Measurements from ENCODE around the gene TLX2. TPM values are rescaled to one million over a fixed set of nuclear protein-coding genes. Genes with fewer than 3 reads are reported as not detected.
A peak's percentile ranks its signal among the peaks of the same experiment; 100 is the strongest.

TLX2 gene
- total RNA-seq, 1 experiment from 2014 or later = 2.5 TPM

DNA sequence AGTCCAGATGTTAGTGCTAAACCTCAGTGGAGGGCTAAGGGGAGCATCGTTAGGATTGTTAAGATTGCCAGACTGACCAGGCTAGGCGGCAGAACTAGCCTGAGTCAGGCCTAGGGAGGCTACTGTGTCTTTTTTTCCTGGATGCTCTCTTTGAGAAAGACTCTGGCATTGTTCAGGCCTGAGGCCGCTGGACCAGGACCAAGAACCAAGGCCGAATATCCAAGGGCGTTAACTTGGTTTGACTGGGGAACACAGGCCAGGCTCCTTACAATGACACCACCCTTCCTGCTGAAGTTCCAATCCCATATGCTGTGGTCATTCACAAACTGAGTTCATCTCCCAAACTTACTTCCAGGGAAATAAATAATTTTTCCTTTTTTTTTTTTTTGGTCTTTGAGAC lies 26.0 kb downstream of the TLX2 start:
- no peak overlapping the region for H3K9ac ChIP-seq (ENCODE audit: low read length)
- H3K36me3 ChIP-seq (ENCODE audit: insufficient read depth, low read length) = no peaks in the 10 kb centered on the region
- H3K4me1 ChIP-seq (ENCODE audit: low read length) = no peaks in the 10 kb centered on the region
- H3K79me2 ChIP-seq (ENCODE audit: low read length) = no peaks in the 10 kb centered on the region
- H3K27me3 ChIP-seq (ENCODE audit: low read length) = no peaks in the 10 kb centered on the region
- H4K20me1 ChIP-seq (ENCODE audit: insufficient read depth, low read depth, low read length) = no peaks in the 10 kb centered on the region
- no peak overlapping the region for H3K4me3 ChIP-seq (ENCODE audit: low read length)
- no peak overlapping the region for H2AFZ ChIP-seq (ENCODE audit: low read length)
- no peak for DNase-seq
- no peaks in the 10 kb centered on the region for H3K9me2 ChIP-seq (replicated peaks; ENCODE audit: insufficient read depth, low read length)
- H3K27ac ChIP-seq (ENCODE audit: low read length) = no peak overlapping the region
- H3K4me2 ChIP-seq (ENCODE audit: low read depth, low read length, poor library complexity, severe bottlenecking) = no peak overlapping the region
- no peaks in the 10 kb centered on the region for H3K9me3 ChIP-seq (ENCODE audit: low read length)

DNA sequence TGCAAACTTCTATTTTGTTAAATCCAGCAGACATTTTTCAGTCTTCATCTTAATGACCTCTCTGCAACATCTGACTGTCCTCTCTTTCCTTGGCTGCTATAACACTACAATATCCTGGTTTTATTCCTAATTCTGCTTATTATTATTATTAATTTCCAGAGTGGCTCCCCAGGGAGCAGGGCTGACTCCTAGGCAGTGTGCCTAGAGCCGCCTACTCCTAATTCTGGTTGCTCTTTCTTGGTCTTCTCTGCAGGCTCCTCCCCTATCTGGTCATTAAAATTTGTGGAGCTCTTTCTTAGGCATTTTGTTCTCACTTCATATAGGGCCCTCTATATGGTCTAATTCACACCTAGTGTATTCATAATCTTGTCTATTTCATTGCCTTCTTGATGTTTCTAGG lies 28.7 kb downstream of the TLX2 start:
- no peak for DNase-seq
- H3K36me3 ChIP-seq (ENCODE audit: insufficient read depth, low read length) = no peaks in the 10 kb centered on the region
- H3K4me3 ChIP-seq (ENCODE audit: low read length) = no peak overlapping the region
- no peak overlapping the region for H3K4me2 ChIP-seq (ENCODE audit: low read depth, low read length, poor library complexity, severe bottlenecking)
- H3K9me2 ChIP-seq (replicated peaks; ENCODE audit: insufficient read depth, low read length) = no peaks in the 10 kb centered on the region
- no peaks in the 10 kb centered on the region for H3K9me3 ChIP-seq (ENCODE audit: low read length)
- H4K20me1 ChIP-seq (ENCODE audit: insufficient read depth, low read depth, low read length) = no peaks in the 10 kb centered on the region
- no peaks in the 10 kb centered on the region for H3K27me3 ChIP-seq (ENCODE audit: low read length)
- H3K79me2 ChIP-seq (ENCODE audit: low read length) = no peaks in the 10 kb centered on the region
- no peaks in the 10 kb centered on the region for H3K4me1 ChIP-seq (ENCODE audit: low read length)
- no peak overlapping the region for H3K27ac ChIP-seq (ENCODE audit: low read length)
- H3K9ac ChIP-seq (ENCODE audit: low read length) = no peak overlapping the region
- no peak overlapping the region for H2AFZ ChIP-seq (ENCODE audit: low read length)

DNA sequence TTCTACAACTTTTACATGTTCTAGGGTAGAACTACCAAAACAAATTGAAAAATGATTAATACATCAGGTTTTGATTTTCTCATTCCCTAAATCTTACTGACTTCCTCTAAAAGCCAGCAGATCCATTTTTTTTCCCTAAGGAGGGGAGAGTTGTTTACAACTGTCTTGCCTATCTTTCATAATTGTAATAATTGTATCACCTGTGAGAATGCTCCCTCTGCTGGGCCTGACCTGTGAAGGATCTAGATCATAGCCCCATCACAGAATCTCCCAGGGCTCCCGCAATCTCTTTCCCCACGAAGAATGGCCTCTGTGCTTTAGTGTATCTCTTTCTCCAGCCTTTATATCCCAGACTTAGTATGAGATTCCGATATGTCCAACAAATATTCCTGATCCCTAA lies 30.4 kb downstream of the TLX2 start:
- H3K4me2 ChIP-seq (ENCODE audit: low read depth, low read length, poor library complexity, severe bottlenecking) = no peak overlapping the region
- no peaks in the 10 kb centered on the region for H3K4me1 ChIP-seq (ENCODE audit: low read length)
- no peaks in the 10 kb centered on the region for H3K36me3 ChIP-seq (ENCODE audit: insufficient read depth, low read length)
- H3K27me3 ChIP-seq (ENCODE audit: low read length) = no peaks in the 10 kb centered on the region
- no peak overlapping the region for H3K9ac ChIP-seq (ENCODE audit: low read length)
- H3K4me3 ChIP-seq (ENCODE audit: low read length) = no peak overlapping the region
- no peaks in the 10 kb centered on the region for H3K9me3 ChIP-seq (ENCODE audit: low read length)
- H3K27ac ChIP-seq (ENCODE audit: low read length) = no peak overlapping the region
- no peaks in the 10 kb centered on the region for H3K9me2 ChIP-seq (replicated peaks; ENCODE audit: insufficient read depth, low read length)
- no peak overlapping the region for H2AFZ ChIP-seq (ENCODE audit: low read length)
- H3K79me2 ChIP-seq (ENCODE audit: low read length) = no peaks in the 10 kb centered on the region
- no peaks in the 10 kb centered on the region for H4K20me1 ChIP-seq (ENCODE audit: insufficient read depth, low read depth, low read length)
- DNase-seq = peak; percentile 75

DNA sequence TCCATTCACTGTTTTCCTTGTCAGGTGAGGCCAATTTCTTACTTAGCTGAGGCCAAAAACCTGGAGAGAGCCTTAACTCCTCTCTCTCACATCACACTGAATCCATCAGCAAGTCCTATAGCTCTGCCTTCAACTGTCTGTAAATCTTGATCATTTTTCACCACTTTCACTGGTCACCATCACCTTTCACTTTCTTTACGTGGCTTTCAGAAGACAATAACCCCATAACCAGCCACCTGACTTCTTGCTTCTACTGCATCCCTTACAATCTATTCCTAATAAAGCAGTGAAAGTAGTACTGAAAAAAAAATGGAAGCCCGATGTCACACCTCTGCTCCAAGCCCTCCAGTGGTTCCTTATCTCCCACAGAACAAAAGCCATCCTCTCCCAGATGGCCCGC lies 31.8 kb downstream of the TLX2 start:
- no peak overlapping the region for H3K4me3 ChIP-seq (ENCODE audit: low read length)
- no peak overlapping the region for H3K9ac ChIP-seq (ENCODE audit: low read length)
- H3K4me1 ChIP-seq (ENCODE audit: low read length) = no peaks in the 10 kb centered on the region
- no peak overlapping the region for H3K4me2 ChIP-seq (ENCODE audit: low read depth, low read length, poor library complexity, severe bottlenecking)
- H3K27ac ChIP-seq (ENCODE audit: low read length) = no peak overlapping the region
- H3K9me2 ChIP-seq (replicated peaks; ENCODE audit: insufficient read depth, low read length) = no peaks in the 10 kb centered on the region
- H3K79me2 ChIP-seq (ENCODE audit: low read length) = no peaks in the 10 kb centered on the region
- H4K20me1 ChIP-seq (ENCODE audit: insufficient read depth, low read depth, low read length) = no peaks in the 10 kb centered on the region
- no peaks in the 10 kb centered on the region for H3K36me3 ChIP-seq (ENCODE audit: insufficient read depth, low read length)
- H3K9me3 ChIP-seq (ENCODE audit: low read length) = no peaks in the 10 kb centered on the region
- no peak for DNase-seq
- H2AFZ ChIP-seq (ENCODE audit: low read length) = no peak overlapping the region
- H3K27me3 ChIP-seq (ENCODE audit: low read length) = no peaks in the 10 kb centered on the region

DNA sequence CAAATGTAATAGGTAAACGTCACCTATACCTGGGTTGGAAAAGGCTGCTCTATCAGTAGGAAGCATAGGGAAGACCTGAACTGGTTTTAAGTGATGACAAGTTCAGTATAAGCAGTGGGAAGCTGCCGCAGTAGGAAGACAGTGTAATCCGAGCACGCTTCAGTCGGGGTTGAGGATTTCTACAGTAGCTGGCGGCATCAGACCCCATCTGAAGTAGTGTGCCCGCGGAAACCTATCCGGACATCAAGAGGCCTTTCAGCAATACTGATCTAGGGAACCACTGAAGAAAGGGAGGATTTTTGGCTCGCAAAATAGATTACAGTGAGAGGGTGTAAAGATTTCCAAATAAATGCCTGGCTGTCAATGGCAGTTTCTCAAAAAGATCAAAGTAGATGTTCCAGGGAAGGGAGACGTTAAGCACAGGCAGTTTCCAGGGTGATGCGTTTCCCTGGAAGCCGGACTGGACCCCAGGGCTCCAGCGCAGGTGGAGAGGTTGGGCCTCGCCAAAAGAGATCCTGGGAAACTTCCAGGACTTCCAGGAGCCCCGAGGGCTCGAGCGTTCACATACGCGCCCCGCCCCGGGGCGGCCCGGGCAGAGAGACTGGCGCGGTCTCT lies 34.1 kb downstream of the TLX2 start:
- Histone ChIP-seq H3K9me2 (replicated peaks; ENCODE audit: insufficient read depth, low read length) (no peaks in the 10 kb centered on the region), H2AFZ (ENCODE audit: low read length) (no peak overlapping the region), H3K4me3 (ENCODE audit: low read length) (no peak overlapping the region), H3K4me2 (ENCODE audit: low read depth, low read length, poor library complexity, severe bottlenecking) (no peak overlapping the region), H3K9me3 (ENCODE audit: low read length) (no peaks in the 10 kb centered on the region), H3K9ac (ENCODE audit: low read length) (no peak overlapping the region), H3K36me3 (ENCODE audit: insufficient read depth, low read length) (no peaks in the 10 kb centered on the region), H4K20me1 (ENCODE audit: insufficient read depth, low read depth, low read length) (no peaks in the 10 kb centered on the region), H3K27ac (ENCODE audit: low read length) (no peak overlapping the region), H3K4me1 (ENCODE audit: low read length) (no peaks in the 10 kb centered on the region), H3K79me2 (ENCODE audit: low read length) (no peaks in the 10 kb centered on the region), H3K27me3 (ENCODE audit: low read length) (no peaks in the 10 kb centered on the region)
- DNase-seq = no peak

DNA sequence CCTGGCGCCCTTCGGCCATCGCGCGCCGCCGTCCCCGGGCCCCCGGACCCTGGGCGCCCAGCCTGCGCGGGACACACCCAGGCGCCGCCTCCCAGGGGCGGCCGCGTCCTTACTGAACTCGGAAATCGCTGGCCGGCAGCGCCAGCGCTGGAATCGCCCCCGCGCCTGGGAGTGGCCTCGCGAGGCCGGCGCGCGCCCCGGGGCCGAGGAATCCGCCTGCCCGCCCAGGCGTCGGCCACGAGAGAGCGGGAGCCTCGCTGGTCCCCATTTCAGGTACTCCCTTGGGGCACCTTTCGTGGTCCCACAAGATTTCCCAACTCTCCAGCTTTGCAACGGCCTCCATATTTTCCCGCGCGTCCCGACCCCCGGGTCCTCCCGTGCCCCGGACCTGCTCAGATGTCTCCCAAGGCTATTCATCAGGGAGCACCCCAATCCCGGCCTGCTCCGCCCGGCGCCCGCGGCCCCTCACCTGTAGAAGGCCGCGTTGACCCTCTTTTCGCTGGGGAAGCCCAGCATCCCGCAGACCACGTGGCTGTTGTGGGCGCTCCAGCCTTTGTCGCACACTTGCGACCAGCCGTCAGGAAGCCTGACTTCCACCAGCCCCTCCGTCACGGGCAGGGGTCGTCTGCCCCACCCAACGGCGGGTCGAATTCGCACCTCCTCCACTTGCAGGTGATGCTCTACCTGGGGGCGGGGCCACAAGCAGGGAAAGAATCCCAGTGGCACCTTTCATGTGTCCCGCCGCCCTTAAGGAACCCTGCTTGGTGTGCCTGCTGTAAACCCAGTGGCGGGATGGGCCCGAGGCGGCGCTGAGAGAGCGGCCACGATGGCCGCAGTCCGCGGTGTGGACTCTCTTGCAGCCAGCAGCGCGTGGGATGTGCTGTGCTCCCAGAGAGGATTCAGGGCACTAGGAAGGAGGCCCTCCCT lies 34.9 kb downstream of the TLX2 start:
- no peaks in the 10 kb centered on the region for H3K36me3 ChIP-seq (ENCODE audit: insufficient read depth, low read length)
- H3K9ac ChIP-seq (ENCODE audit: low read length) = no peak overlapping the region
- H3K27me3 ChIP-seq (ENCODE audit: low read length) = no peaks in the 10 kb centered on the region
- H4K20me1 ChIP-seq (ENCODE audit: insufficient read depth, low read depth, low read length) = no peaks in the 10 kb centered on the region
- no peaks in the 10 kb centered on the region for H3K9me3 ChIP-seq (ENCODE audit: low read length)
- H3K27ac ChIP-seq (ENCODE audit: low read length) = no peak overlapping the region
- no peak overlapping the region for H3K4me2 ChIP-seq (ENCODE audit: low read depth, low read length, poor library complexity, severe bottlenecking)
- no peak overlapping the region for H3K4me3 ChIP-seq (ENCODE audit: low read length)
- DNase-seq = no peak
- H3K79me2 ChIP-seq (ENCODE audit: low read length) = no peaks in the 10 kb centered on the region
- H3K4me1 ChIP-seq (ENCODE audit: low read length) = peaks cover 5% of the 10 kb centered on the region
- H3K9me2 ChIP-seq (replicated peaks; ENCODE audit: insufficient read depth, low read length) = no peaks in the 10 kb centered on the region
- H2AFZ ChIP-seq (ENCODE audit: low read length) = no peak overlapping the region

DNA sequence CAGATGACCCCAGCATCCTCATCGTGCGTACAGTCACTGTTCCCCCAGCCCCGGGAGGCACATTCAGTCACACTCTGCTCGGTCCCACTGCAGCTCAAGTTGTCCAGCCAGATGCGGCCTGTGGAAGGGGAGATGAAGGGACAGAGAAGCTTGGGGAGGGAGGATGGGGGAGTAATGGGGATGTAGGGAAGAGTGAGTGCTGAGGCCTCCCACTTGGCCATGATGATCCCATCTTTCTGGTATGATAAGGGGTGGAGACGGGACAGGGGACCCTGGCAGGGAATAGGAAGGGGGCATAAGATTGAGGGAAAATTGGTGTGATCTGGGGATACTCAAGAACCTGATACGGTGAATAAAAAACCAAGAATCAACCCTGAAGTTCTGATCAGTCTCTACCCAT lies 36.0 kb downstream of the TLX2 start:
- Histone ChIP-seq H3K36me3 (ENCODE audit: insufficient read depth, low read length) (no peaks in the 10 kb centered on the region), H3K27ac (ENCODE audit: low read length) (no peak overlapping the region), H2AFZ (ENCODE audit: low read length) (no peak overlapping the region), H3K27me3 (ENCODE audit: low read length) (no peaks in the 10 kb centered on the region), H3K9me2 (replicated peaks; ENCODE audit: insufficient read depth, low read length) (no peaks in the 10 kb centered on the region), H3K4me1 (ENCODE audit: low read length) (peaks cover 8% of the 10 kb centered on the region), H3K4me3 (ENCODE audit: low read length) (no peak overlapping the region), H3K79me2 (ENCODE audit: low read length) (no peaks in the 10 kb centered on the region), H3K9ac (ENCODE audit: low read length) (no peak overlapping the region), H3K4me2 (ENCODE audit: low read depth, low read length, poor library complexity, severe bottlenecking) (no peak overlapping the region), H3K9me3 (ENCODE audit: low read length) (no peaks in the 10 kb centered on the region), H4K20me1 (ENCODE audit: insufficient read depth, low read depth, low read length) (0 out of 2 replicates have a peak, but pooled peaks cover 2% of the 10 kb centered on the region)
- no peak for DNase-seq

DNA sequence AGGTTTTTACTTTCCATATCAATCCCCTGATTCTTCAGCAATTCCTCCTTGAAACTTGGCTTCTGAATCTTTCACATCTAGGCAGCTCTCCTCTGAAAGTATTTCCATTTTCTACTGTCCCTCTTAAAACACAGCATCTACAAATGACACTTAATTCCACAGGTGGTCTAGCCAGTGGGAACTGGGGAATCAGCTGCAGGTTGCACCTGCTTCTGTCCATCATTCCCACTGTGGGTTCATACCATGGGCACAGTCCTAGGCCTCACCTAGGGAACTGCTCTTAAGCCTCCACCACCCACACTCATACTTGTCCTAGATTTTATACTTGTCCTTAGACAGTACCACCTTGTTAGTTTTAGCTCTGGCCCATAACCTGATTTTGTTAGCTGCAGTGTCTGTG lies 37.3 kb downstream of the TLX2 start:
- Histone ChIP-seq H3K36me3 (ENCODE audit: insufficient read depth, low read length) (0 out of 2 replicates have a peak, but pooled peaks cover 4% of the 10 kb centered on the region), H3K4me2 (ENCODE audit: low read depth, low read length, poor library complexity, severe bottlenecking) (no peak overlapping the region), H3K9me2 (replicated peaks; ENCODE audit: insufficient read depth, low read length) (no peaks in the 10 kb centered on the region), H3K79me2 (ENCODE audit: low read length) (no peaks in the 10 kb centered on the region), H3K9ac (ENCODE audit: low read length) (no peak overlapping the region), H3K9me3 (ENCODE audit: low read length) (no peaks in the 10 kb centered on the region), H4K20me1 (ENCODE audit: insufficient read depth, low read depth, low read length) (peaks cover 14% of the 10 kb centered on the region; the same call in 1 of the 2 replicates), H2AFZ (ENCODE audit: low read length) (no peak overlapping the region), H3K27ac (ENCODE audit: low read length) (no peak overlapping the region), H3K27me3 (ENCODE audit: low read length) (no peaks in the 10 kb centered on the region), H3K4me1 (ENCODE audit: low read length) (peaks cover 13% of the 10 kb centered on the region), H3K4me3 (ENCODE audit: low read length) (no peak overlapping the region)
- DNase-seq = no peak
